ENCODE measurements around the gene CA10. TPM values are rescaled to one million over a fixed set of nuclear protein-coding genes. Genes with fewer than 3 reads are reported as not detected.

The CA10 gene
- total and polyA plus RNA-seq, 9 of the 15 experiments (the other 6 are each of a cell fraction or from before 2014, with no cell fraction given), result not detected

DNA sequence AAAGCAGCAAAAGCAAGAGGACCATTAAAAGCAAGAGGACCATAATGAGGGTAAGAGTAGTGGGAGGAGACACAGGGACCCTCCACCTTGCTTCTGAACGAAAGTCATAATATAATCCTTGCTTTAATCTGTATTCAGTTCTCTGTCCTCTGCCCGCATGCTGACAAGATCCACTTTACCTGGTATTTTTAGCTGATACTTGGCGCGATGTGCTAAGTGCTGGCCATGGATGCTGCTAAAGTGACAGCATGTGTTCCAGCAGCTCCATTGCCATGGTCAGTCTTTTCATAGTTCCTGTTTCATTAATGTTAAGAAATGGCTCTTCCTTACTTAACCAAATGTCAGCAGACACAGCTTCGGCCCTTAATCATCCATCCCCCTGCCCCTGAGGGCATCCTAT lies 86.8 kb downstream of the CA10 start (continued):
- no peak for TF ChIP-seq ZNF384 (IDR thresholded peaks at IDR 0.05; ENCODE audit: low read depth, low read length)

DNA sequence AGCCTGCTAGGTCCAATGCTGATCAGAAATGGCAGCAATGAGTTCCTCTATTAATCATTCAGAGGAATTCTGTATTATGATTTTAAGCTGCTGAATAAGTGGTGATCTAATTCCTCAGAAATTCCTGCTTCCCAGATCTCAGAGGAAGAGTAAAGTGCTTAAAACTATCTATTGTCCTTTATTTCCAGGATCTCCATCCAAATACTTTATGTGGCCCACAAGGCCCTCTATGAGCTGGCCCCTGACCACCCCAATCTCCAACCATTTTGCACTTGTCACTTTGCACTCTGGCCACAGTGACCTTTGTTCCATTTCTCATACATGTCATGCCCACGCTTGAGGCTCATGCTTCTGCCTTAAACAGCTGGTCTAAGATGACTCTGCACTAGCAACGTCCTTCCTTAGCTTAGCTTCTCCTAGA lies 93.7 kb downstream of the CA10 start:
- POLR2A ChIA-PET, result interaction anchor here (1.1 kb wide), 1 partner anchor 11 kb away, joined by 3 read pairs; no protein-coding TSS in a partner anchor
- BruUV-seq (replicated peaks), result no TSS peak
- intact Hi-C loops (cut with micrococcal nuclease) (no loop called here), in situ Hi-C loops (cut with MboI) (no loop called here)
- Histone ChIP-seq H3K9ac (ENCODE audit: insufficient read depth in 1 of 2, low read depth in 2 of 2, low read length in 2 of 2) (no peak overlapping the region), H3K27ac (ENCODE audit: extremely low read depth, low read depth, low read length) (no peak overlapping the region), H3K79me2 (ENCODE audit: control insufficient read depth, insufficient read depth, low read length) (no peaks in the 10 kb centered on the region), H3K9me1 (ENCODE audit: control insufficient read depth, insufficient read depth, low read length) (no peaks in the 10 kb centered on the region), H2AFZ (ENCODE audit: low read depth, low read length) (no peak overlapping the region), H3K9me3 (replicated peaks; ENCODE audit: control insufficient read depth, insufficient read depth, low read depth, low read length) (no peaks in the 10 kb centered on the region; the same call in 1 of the 2 replicates), H3K36me3 (ENCODE audit: control insufficient read depth, insufficient read depth, low read length) (no peaks in the 10 kb centered on the region), H3K4me2 (ENCODE audit: insufficient read depth, low read length) (no peak overlapping the region), H3K27me3 (ENCODE audit: control insufficient read depth in 2 of 2, insufficient read depth in 2 of 2, low read length in 2 of 2) (no peaks in the 10 kb centered on the region), H3K4me1 (replicated peaks in 1 of 2; ENCODE audit: control insufficient read depth in 2 of 2, insufficient read depth in 2 of 2, low read length in 2 of 2) (no peaks in the 10 kb centered on the region), H4K20me1 (replicated peaks; ENCODE audit: control insufficient read depth, insufficient read depth, low read length) (no peaks in the 10 kb centered on the region), H3K4me3 (no peak overlapping the region)
- no peak for DNase-seq (ENCODE audit: extremely low read depth in 1 of 4, low spot score in 3 of 4)
- 0% methylated on average over 2 of the region's 2 CpGs for WGBS (ENCODE audit: insufficient coverage, low coverage, missing lambda C conversion rate)
- CTCF ChIA-PET (ENCODE audit: low intra/inter-chr PET ratio), result no interaction called here
- no peak for FAIRE-seq
- ATAC-seq, result no peak
- TF ChIP-seq XRCC3 (IDR thresholded peaks at IDR 0.05) (no peak), MTA2 (IDR thresholded peaks at IDR 0.05; ENCODE audit: low read depth) (no peak), SMARCA5 (IDR thresholded peaks at IDR 0.05) (no peak), ZKSCAN8 (CRISPR knock-in tag; IDR thresholded peaks at IDR 0.05) (no peak), SAFB2 (IDR thresholded peaks at IDR 0.05; ENCODE audit: borderline replicate concordance, low read depth, low read length, severe bottlenecking) (no peak), ELF4 (CRISPR knock-in tag; IDR thresholded peaks at IDR 0.05) (no peak), ESRRA (IDR thresholded peaks at IDR 0.05; ENCODE audit: borderline replicate concordance, low read depth) (no peak), KLF16 (IDR thresholded peaks at IDR 0.05) (no peak), NBN (IDR thresholded peaks at IDR 0.05; ENCODE audit: low read depth) (no peak), IFI16 (CRISPR knock-in tag; IDR thresholded peaks at IDR 0.05) (no peak), CREBBP (IDR thresholded peaks at IDR 0.05; ENCODE audit: low read depth, low read length) (no peak)
- TF ChIP-seq, protein P1, sequence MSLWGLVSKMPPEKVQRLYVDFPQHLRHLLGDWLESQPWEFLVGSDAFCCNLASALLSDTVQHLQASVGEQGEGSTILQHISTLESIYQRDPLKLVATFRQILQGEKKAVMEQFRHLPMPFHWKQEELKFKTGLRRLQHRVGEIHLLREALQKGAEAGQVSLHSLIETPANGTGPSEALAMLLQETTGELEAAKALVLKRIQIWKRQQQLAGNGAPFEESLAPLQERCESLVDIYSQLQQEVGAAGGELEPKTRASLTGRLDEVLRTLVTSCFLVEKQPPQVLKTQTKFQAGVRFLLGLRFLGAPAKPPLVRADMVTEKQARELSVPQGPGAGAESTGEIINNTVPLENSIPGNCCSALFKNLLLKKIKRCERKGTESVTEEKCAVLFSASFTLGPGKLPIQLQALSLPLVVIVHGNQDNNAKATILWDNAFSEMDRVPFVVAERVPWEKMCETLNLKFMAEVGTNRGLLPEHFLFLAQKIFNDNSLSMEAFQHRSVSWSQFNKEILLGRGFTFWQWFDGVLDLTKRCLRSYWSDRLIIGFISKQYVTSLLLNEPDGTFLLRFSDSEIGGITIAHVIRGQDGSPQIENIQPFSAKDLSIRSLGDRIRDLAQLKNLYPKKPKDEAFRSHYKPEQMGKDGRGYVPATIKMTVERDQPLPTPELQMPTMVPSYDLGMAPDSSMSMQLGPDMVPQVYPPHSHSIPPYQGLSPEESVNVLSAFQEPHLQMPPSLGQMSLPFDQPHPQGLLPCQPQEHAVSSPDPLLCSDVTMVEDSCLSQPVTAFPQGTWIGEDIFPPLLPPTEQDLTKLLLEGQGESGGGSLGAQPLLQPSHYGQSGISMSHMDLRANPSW (CRISPR knock-in tag; IDR thresholded peaks at IDR 0.05), result no peak
- TF ChIP-seq, protein P2, sequence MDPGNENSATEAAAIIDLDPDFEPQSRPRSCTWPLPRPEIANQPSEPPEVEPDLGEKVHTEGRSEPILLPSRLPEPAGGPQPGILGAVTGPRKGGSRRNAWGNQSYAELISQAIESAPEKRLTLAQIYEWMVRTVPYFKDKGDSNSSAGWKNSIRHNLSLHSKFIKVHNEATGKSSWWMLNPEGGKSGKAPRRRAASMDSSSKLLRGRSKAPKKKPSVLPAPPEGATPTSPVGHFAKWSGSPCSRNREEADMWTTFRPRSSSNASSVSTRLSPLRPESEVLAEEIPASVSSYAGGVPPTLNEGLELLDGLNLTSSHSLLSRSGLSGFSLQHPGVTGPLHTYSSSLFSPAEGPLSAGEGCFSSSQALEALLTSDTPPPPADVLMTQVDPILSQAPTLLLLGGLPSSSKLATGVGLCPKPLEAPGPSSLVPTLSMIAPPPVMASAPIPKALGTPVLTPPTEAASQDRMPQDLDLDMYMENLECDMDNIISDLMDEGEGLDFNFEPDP (CRISPR knock-in tag; IDR thresholded peaks at IDR 0.05), result no peak
- TF ChIP-seq, protein P3, sequence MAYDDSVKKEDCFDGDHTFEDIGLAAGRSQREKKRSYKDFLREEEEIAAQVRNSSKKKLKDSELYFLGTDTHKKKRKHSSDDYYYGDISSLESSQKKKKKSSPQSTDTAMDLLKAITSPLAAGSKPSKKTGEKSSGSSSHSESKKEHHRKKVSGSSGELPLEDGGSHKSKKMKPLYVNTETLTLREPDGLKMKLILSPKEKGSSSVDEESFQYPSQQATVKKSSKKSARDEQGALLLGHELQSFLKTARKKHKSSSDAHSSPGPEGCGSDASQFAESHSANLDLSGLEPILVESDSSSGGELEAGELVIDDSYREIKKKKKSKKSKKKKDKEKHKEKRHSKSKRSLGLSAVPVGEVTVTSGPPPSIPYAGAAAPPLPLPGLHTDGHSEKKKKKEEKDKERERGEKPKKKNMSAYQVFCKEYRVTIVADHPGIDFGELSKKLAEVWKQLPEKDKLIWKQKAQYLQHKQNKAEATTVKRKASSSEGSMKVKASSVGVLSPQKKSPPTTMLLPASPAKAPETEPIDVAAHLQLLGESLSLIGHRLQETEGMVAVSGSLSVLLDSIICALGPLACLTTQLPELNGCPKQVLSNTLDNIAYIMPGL (CRISPR knock-in tag; IDR thresholded peaks at IDR 0.05), result no peak
- TF ChIP-seq, protein P4, sequence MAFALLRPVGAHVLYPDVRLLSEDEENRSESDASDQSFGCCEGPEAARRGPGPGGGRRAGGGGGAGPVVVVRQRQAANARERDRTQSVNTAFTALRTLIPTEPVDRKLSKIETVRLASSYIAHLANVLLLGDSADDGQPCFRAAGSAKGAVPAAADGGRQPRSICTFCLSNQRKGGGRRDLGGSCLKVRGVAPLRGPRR (CRISPR knock-in tag; IDR thresholded peaks at IDR 0.05), result no peak

Data from K562 (cell line).